Measurements from ENCODE around the gene CAMK2B. TPM values are rescaled to one million over a fixed set of nuclear protein-coding genes. Genes with fewer than 3 reads are reported as not detected.

Gene CAMK2B
- total and polyA plus RNA-seq, 2 experiments from 2014 or later = not detected

DNA sequence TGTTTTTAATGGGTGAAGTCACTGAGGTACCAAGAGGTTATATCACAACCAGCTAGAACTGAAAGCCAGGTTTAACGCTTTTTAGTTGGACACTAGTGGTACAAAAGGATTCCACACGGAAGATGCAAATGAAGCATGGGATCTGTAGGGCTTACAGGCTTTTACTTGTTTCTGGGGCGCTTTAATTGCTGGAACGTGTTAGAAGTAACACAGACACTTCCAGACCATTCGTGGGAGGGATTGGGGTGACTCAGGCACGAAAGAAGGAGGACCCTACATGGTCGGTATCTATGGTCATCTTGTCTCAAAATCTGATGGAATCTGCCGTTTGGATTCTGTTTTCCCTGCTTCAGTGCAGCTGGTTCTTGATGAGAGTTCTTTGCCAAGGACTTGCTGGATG lies 123.6 kb downstream of the CAMK2B start (continued):
- TF ChIP-seq, protein P1, sequence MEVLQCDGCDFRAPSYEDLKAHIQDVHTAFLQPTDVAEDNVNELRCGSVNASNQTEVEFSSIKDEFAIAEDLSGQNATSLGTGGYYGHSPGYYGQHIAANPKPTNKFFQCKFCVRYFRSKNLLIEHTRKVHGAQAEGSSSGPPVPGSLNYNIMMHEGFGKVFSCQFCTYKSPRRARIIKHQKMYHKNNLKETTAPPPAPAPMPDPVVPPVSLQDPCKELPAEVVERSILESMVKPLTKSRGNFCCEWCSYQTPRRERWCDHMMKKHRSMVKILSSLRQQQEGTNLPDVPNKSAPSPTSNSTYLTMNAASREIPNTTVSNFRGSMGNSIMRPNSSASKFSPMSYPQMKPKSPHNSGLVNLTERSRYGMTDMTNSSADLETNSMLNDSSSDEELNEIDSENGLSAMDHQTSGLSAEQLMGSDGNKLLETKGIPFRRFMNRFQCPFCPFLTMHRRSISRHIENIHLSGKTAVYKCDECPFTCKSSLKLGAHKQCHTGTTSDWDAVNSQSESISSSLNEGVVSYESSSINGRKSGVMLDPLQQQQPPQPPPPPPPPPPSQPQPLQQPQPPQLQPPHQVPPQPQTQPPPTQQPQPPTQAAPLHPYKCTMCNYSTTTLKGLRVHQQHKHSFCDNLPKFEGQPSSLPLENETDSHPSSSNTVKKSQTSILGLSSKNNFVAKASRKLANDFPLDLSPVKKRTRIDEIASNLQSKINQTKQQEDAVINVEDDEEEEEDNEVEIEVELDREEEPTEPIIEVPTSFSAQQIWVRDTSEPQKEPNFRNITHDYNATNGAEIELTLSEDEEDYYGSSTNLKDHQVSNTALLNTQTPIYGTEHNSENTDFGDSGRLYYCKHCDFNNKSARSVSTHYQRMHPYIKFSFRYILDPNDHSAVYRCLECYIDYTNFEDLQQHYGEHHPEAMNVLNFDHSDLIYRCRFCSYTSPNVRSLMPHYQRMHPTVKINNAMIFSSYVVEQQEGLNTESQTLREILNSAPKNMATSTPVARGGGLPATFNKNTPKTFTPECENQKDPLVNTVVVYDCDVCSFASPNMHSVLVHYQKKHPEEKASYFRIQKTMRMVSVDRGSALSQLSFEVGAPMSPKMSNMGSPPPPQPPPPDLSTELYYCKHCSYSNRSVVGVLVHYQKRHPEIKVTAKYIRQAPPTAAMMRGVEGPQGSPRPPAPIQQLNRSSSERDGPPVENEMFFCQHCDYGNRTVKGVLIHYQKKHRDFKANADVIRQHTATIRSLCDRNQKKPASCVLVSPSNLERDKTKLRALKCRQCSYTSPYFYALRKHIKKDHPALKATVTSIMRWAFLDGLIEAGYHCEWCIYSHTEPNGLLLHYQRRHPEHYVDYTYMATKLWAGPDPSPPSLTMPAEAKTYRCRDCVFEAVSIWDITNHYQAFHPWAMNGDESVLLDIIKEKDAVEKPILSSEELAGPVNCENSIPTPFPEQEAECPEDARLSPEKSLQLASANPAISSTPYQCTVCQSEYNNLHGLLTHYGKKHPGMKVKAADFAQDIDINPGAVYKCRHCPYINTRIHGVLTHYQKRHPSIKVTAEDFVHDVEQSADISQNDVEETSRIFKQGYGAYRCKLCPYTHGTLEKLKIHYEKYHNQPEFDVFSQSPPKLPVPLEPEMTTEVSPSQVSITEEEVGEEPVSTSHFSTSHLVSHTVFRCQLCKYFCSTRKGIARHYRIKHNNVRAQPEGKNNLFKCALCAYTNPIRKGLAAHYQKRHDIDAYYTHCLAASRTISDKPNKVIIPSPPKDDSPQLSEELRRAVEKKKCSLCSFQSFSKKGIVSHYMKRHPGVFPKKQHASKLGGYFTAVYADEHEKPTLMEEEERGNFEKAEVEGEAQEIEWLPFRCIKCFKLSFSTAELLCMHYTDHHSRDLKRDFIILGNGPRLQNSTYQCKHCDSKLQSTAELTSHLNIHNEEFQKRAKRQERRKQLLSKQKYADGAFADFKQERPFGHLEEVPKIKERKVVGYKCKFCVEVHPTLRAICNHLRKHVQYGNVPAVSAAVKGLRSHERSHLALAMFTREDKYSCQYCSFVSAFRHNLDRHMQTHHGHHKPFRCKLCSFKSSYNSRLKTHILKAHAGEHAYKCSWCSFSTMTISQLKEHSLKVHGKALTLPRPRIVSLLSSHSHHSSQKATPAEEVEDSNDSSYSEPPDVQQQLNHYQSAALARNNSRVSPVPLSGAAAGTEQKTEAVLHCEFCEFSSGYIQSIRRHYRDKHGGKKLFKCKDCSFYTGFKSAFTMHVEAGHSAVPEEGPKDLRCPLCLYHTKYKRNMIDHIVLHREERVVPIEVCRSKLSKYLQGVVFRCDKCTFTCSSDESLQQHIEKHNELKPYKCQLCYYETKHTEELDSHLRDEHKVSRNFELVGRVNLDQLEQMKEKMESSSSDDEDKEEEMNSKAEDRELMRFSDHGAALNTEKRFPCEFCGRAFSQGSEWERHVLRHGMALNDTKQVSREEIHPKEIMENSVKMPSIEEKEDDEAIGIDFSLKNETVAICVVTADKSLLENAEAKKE (CRISPR knock-in tag; IDR thresholded peaks at IDR 0.05) = no peak
- TF ChIP-seq JUNB (IDR thresholded peaks at IDR 0.05; ENCODE audit: unreplicated experiment) (no peak), ZNF114 (CRISPR knock-in tag; IDR thresholded peaks at IDR 0.05) (no peak), CREB1 (CRISPR knock-in tag; IDR thresholded peaks at IDR 0.05; ENCODE audit: low read depth) (no peak), POLR2AphosphoS5 (IDR thresholded peaks at IDR 0.05; ENCODE audit: low read depth) (no peak), NANOG (IDR thresholded peaks at IDR 0.05; ENCODE audit: borderline replicate concordance) (no peak), EZH2phosphoT487 (IDR thresholded peaks at IDR 0.05; ENCODE audit: unreplicated experiment) (no peak), ZNF331 (CRISPR knock-in tag; IDR thresholded peaks at IDR 0.05; ENCODE audit: low read depth) (no peak)
- TF ChIP-seq, protein P2, sequence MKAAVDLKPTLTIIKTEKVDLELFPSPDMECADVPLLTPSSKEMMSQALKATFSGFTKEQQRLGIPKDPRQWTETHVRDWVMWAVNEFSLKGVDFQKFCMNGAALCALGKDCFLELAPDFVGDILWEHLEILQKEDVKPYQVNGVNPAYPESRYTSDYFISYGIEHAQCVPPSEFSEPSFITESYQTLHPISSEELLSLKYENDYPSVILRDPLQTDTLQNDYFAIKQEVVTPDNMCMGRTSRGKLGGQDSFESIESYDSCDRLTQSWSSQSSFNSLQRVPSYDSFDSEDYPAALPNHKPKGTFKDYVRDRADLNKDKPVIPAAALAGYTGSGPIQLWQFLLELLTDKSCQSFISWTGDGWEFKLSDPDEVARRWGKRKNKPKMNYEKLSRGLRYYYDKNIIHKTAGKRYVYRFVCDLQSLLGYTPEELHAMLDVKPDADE (IDR thresholded peaks at IDR 0.05) = no peak
- TF ChIP-seq, protein P3, sequence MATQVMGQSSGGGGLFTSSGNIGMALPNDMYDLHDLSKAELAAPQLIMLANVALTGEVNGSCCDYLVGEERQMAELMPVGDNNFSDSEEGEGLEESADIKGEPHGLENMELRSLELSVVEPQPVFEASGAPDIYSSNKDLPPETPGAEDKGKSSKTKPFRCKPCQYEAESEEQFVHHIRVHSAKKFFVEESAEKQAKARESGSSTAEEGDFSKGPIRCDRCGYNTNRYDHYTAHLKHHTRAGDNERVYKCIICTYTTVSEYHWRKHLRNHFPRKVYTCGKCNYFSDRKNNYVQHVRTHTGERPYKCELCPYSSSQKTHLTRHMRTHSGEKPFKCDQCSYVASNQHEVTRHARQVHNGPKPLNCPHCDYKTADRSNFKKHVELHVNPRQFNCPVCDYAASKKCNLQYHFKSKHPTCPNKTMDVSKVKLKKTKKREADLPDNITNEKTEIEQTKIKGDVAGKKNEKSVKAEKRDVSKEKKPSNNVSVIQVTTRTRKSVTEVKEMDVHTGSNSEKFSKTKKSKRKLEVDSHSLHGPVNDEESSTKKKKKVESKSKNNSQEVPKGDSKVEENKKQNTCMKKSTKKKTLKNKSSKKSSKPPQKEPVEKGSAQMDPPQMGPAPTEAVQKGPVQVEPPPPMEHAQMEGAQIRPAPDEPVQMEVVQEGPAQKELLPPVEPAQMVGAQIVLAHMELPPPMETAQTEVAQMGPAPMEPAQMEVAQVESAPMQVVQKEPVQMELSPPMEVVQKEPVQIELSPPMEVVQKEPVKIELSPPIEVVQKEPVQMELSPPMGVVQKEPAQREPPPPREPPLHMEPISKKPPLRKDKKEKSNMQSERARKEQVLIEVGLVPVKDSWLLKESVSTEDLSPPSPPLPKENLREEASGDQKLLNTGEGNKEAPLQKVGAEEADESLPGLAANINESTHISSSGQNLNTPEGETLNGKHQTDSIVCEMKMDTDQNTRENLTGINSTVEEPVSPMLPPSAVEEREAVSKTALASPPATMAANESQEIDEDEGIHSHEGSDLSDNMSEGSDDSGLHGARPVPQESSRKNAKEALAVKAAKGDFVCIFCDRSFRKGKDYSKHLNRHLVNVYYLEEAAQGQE (IDR thresholded peaks at IDR 0.05; ENCODE audit: unreplicated experiment) = no peak

Measured in GM23338 (cell line).